ENCODE data around the gene PLGRKT.

DNA sequence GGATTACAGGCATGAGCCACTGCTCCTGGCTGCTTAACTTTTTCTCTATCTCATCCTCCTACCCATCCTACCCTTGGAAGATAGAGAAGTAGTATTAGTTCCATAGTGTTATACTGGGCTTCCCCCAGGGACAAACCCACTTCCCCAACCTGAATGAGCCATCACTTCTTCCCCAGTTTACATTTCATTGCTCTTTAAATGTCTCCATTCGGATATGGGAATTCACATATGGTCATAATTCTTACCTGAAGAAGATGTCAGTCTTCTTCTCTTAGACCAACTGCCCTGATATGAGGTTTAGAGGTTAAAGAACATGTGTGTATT, 14.5 kb upstream of the PLGRKT start:
- TF ChIP-seq, protein P1, sequence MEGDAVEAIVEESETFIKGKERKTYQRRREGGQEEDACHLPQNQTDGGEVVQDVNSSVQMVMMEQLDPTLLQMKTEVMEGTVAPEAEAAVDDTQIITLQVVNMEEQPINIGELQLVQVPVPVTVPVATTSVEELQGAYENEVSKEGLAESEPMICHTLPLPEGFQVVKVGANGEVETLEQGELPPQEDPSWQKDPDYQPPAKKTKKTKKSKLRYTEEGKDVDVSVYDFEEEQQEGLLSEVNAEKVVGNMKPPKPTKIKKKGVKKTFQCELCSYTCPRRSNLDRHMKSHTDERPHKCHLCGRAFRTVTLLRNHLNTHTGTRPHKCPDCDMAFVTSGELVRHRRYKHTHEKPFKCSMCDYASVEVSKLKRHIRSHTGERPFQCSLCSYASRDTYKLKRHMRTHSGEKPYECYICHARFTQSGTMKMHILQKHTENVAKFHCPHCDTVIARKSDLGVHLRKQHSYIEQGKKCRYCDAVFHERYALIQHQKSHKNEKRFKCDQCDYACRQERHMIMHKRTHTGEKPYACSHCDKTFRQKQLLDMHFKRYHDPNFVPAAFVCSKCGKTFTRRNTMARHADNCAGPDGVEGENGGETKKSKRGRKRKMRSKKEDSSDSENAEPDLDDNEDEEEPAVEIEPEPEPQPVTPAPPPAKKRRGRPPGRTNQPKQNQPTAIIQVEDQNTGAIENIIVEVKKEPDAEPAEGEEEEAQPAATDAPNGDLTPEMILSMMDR (conservative IDR thresholded peaks at IDR 0.05; ENCODE audit: low read depth, low read length), result no peak
- no peak for TF ChIP-seq EZH2 (IDR thresholded peaks at IDR 0.05; ENCODE audit: borderline replicate concordance, low read depth, low read length, poor library complexity, severe bottlenecking)
